Measurements from ENCODE around the gene OR56A4.

The OR56A4 gene

GRCh38 chr11:5955586-5955985 lies 51.2 kb downstream of the OR56A4 start:
- DNase-seq, result no peak

All from activated CD4-positive, CD25-positive, alpha-beta regulatory T cell treated with anti-CD3 and anti-CD28 coated beads, Interleukin-2, amount 50 U/mL, for 72 hours (primary cell).